Keratinocyte (primary cell): ENCODE data around the gene GRP.

ENCODE experiments used
- CTCF ChIP-seq, 3 experiments: IDR thresholded peaks in 1 of 3; conservative IDR thresholded peaks in 1 of 3; optimal IDR thresholded peaks in 1 of 3; 2 replicates in 2 of 3; 3 replicates in 1 of 3; pipeline versions ENCODE3 to v1.5.1; 2011; ENCODE audit warnings: low read length in 3 of 3, mild to moderate bottlenecking in 3 of 3, moderate library complexity in 2 of 3, control low read depth in 1 of 3, inconsistent platforms in 1 of 3; ENCODE audit not compliant: insufficient read depth in 2 of 3; ENCODE audit errors: extremely low read depth in 1 of 3
- EZH2 ChIP-seq: IDR thresholded peaks from one replicate; pipeline ENCODE4 v1.6.1; 2012; ENCODE audit warnings: inconsistent platforms, mild to moderate bottlenecking, low read length, moderate library complexity

- TF ChIP-seq CTCF (optimal IDR thresholded peaks at IDR 0.05 in 1 of 3, IDR thresholded peaks at IDR 0.05 in 1 of 3, conservative IDR thresholded peaks at IDR 0.05 in 1 of 3; ENCODE audit: extremely low read depth in 1 of 3, insufficient read depth in 2 of 3, low read length in 3 of 3) (no peak), EZH2 (peak; percentile 91)
Observed at GRCh38 chr18:59272221-59272888, 52.4 kb downstream of the GRP start.
